Epithelial cell of proximal tubule (primary cell): ENCODE measurements around the gene PPP2R5E. TPM values are rescaled to one million over a fixed set of nuclear protein-coding genes. Genes with fewer than 3 reads are reported as not detected.

Experiments
- DNase-seq: peaks from one replicate; pipeline ENCODE4 v3.0.0-alpha.2; 2011; ENCODE audit warnings: low read depth
- H3K4me3 ChIP-seq: 2 replicates; pipeline ENCODE4 v1.5.1; 2011; ENCODE audit warnings: low read depth, mild to moderate bottlenecking, low read length
- total RNA-seq: library from RNA; depleted of rRNA; stranded (reverse); fragments of >200 nt; gene quantifications from 2 replicates; pipeline ENCODE4 v1.2.3, GENCODE V29; 2015
- TF ChIP-seq, protein P1 (sequence below): conservative IDR thresholded peaks from 2 replicates; pipeline ENCODE4 v1.5.1; 2012; ENCODE audit warnings: low read depth, mild to moderate bottlenecking, low read length

The PPP2R5E gene
- total RNA-seq, 1 donor from 2014 or later: 13.3 TPM

DNA sequence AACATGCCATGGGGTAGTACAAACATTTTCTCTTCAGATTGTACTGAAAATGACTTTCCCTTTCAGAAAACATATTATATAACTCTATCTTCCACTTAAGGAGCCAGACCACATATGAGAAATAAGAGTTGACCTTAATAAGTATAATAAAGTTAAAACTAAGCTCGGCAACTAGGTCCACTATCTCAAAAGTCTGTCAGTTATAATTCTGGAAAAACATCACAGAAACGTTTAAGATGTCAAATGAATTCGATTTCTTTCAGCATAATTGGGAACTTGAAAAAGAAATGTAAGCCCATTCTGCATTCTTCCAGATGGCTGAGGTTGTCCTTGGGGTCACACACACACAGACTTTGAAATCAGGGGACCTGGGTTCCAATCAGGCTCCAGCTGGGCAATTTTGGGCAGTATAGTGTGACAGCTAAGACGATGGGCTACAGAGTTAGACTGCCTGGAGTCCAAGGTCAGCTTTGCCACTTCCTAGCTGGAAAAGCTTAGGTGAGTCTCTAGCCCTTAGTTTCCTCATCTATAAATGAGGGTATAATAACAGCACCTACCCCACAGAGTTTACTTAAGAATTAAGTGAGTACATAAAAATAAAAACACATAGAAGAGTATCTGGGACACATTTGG lies 75.6 kb downstream of the PPP2R5E start:
- DNase-seq: no peak
- no peak overlapping the region for H3K4me3 ChIP-seq
- TF ChIP-seq, protein P1, sequence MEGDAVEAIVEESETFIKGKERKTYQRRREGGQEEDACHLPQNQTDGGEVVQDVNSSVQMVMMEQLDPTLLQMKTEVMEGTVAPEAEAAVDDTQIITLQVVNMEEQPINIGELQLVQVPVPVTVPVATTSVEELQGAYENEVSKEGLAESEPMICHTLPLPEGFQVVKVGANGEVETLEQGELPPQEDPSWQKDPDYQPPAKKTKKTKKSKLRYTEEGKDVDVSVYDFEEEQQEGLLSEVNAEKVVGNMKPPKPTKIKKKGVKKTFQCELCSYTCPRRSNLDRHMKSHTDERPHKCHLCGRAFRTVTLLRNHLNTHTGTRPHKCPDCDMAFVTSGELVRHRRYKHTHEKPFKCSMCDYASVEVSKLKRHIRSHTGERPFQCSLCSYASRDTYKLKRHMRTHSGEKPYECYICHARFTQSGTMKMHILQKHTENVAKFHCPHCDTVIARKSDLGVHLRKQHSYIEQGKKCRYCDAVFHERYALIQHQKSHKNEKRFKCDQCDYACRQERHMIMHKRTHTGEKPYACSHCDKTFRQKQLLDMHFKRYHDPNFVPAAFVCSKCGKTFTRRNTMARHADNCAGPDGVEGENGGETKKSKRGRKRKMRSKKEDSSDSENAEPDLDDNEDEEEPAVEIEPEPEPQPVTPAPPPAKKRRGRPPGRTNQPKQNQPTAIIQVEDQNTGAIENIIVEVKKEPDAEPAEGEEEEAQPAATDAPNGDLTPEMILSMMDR: no peak

DNA sequence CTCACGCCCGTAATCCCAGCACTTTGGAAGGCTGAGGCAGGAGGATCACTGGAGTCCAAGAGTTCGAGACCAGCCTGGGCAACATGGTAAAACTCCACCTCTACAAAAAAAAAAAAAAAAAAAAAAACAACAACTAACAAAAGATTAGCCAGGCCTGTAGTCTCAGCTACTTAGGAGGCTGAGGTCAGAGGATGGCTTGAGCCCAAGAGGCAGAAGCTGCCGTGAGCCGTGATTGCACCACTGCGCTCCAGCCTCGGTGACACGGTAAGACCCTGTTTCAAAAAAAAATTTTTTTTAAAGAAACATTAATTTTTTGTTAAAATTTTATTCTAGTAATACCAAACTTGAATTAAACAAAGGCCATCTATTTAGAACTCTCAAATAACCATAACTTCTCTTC lies 77.8 kb downstream of the PPP2R5E start:
- H3K4me3 ChIP-seq: no peak overlapping the region
- DNase-seq: no peak
- TF ChIP-seq, protein P1: no peak

DNA sequence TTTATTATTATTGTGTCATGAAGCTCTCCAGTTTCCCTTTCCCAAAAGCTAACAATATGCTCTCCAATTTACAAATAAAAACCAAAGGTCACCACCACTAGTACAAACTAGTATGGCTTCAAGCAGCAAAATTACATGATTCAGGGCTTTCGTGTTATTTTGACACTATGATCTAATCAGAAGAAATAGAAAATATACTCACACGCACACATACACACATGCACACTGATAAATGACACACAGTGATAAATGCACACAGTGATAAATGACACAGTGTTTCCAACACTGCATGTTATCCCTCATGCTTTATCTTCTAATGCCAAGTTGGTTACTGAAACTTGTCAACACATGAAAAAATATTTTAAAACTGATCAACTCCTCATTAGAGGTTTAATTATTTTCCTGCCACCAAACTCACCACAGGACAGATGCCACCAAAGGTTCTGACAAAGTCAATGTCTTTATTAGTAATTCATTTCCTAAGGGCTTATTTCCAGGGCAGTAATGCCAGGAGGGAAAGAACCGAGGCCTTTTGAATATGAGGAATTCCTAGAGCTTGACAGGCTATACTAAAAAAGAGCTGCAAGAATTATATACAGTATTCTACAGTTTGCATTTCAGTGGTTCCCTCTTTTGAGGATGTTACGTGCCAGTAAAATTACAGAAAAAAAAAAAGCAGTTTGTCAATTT lies 82.4 kb downstream of the PPP2R5E start:
- TF ChIP-seq, protein P1: no peak
- no peak for DNase-seq

DNA sequence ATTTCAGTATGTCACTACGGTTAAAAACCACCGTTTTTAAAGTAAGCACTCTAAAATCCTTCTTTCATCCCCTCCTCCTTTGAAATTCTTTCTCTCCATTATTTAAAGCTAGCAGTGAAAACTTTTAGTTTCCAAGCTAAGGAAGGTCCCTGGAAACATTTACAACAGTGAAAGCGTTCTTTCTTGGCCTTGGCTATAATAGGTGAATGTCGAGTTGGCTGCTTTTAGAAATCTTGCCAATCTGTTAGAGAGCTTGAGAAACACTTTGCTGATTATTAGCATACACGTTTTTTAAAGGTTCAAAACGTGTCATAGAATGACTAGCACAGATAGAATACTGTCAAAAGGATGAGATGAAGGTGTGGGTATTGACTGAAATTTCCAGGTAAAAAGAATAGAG lies 83.4 kb downstream of the PPP2R5E start:
- DNase-seq: no peak
- no peak overlapping the region for H3K4me3 ChIP-seq
- TF ChIP-seq, protein P1: no peak

More for the DNA sequence above, 82.4 kb downstream of the PPP2R5E start:
- H3K4me3 ChIP-seq: no peak overlapping the region

DNA sequence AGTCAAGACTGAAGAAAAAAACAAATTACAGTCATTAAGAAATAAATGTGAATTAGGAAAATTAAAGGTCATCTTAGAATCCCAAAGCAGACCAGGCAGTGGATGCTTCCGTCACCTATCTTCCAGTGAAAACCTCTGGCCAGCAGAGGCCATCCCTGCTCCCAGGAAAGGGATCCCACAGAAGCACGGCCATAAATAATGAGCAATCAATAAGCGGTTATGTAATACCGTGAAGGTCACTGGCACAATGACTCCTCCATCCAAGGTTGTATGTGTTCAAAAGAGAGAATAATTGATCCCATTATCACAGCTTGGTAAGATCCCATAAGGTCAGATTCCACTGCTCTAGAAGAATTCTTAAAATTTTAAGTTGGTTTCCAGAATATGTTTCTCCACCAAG lies 85.7 kb downstream of the PPP2R5E start:
- DNase-seq: no peak
- TF ChIP-seq, protein P1: no peak
- no peak overlapping the region for H3K4me3 ChIP-seq

DNA sequence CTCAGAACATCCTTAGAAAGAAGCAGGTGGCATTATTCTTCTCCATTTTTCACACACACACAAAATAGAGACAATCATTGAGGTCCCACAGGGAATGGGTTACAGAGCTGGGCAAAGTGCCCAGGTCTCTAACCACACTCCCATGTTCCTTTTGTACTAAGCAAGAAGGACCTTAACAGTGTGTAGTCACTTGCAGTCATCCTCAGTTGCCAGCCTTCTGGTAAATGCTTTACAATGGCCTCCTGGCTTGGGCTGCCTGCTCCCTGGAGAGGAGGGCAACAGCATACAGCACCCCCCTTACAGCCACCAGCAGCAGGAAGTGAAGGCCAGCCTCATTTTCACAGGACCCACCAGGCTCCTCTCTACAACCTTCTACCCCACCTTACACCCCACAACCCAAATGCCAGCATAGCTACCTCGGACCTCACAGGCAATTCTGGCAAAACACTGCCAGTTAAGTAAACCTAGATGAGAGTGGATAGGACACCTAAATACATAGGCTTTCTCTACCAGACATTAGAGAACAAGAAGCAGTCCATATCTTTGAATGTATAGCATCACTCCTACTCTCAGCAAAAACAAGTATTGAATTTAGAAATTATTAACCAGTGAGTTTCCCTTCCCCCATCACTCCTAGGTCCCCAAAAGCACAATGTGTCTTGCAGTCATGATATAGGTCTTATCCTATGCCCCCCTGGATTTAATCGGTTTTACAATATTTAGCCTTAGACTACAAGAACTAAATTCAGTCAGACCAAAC lies 88.1 kb downstream of the PPP2R5E start:
- TF ChIP-seq, protein P1: no peak
- DNase-seq: peak; percentile 55
- no peak overlapping the region for H3K4me3 ChIP-seq
